A549 (cell line): ENCODE data around the gene FRMD4A.

Source experiments
- BHLHE40 ChIP-seq: IDR thresholded peaks from 2 replicates; pipeline ENCODE4 v1.6.1; 2012; ENCODE audit warnings: low read depth, low read length, inconsistent platforms
- CEBPB ChIP-seq, 2 experiments: fragments of >200 bp in 1 of 2; sonication (Bioruptor Twin) in 1 of 2; formaldehyde crosslinking in 1 of 2; IDR thresholded peaks; 2 replicates each; pipeline ENCODE4 v1.6.1; 2012 to 2016
- CHD4 ChIP-seq: fragments of 200-600 bp; sonication (generic); IDR thresholded peaks from 2 replicates; pipeline ENCODE4 v1.6.1; 2016; ENCODE audit warnings: antibody characterized with exemption, mild to moderate bottlenecking, borderline replicate concordance
- EP300 ChIP-seq, 2 experiments: fragments of >200 bp; sonication (Bioruptor Twin); formaldehyde crosslinking; IDR thresholded peaks; 2 replicates in 1 of 2; 3 replicates in 1 of 2; pipeline ENCODE4 v1.6.1; 2016 to 2017
- ESRRA ChIP-seq: fragments of 150-350 bp; IDR thresholded peaks from 2 replicates; pipeline ENCODE4 v1.6.1; 2014; ENCODE audit warnings: mild to moderate bottlenecking, low read length, borderline replicate concordance
- HDAC2 ChIP-seq: fragments of 200-600 bp; sonication (generic); IDR thresholded peaks from 2 replicates; pipeline ENCODE4 v1.6.1; 2016
- HEYL ChIP-seq: fragments of 250-450 bp; sonication (Bioruptor Pico); IDR thresholded peaks from 2 replicates; pipeline ENCODE4 v1.8.0; 2021; ENCODE audit warnings: mild to moderate bottlenecking, moderate library complexity
- POLR2A ChIP-seq: IDR thresholded peaks from 2 replicates; pipeline ENCODE4 v1.6.1; 2012; ENCODE audit warnings: mild to moderate bottlenecking, low read length
- POLR2AphosphoS2 ChIP-seq: conservative IDR thresholded peaks from 2 replicates; pipeline ENCODE4 v1.6.1; 2012; ENCODE audit warnings: low read length, improper control_type of control experiment, inconsistent platforms
- SMC3 ChIP-seq: fragments of >200 bp; sonication (Bioruptor Twin); formaldehyde crosslinking; IDR thresholded peaks from 3 replicates; pipeline ENCODE4 v1.6.1; 2018; ENCODE audit warnings: inconsistent platforms
- SREBF2 ChIP-seq: fragments of 450-650 bp; IDR thresholded peaks from 2 replicates; pipeline ENCODE4 v1.6.1; 2014; ENCODE audit warnings: mild to moderate bottlenecking, moderate library complexity
- TF ChIP-seq, protein P1 (sequence below): fragments of 250-450 bp; sonication (Bioruptor Pico); IDR thresholded peaks from 2 replicates; pipeline ENCODE4 v1.5.0; 2021; ENCODE audit warnings: mild to moderate bottlenecking, moderate library complexity, borderline replicate concordance
- TF ChIP-seq, protein P2 (sequence below): fragments of >200 bp; sonication (Bioruptor Twin); formaldehyde crosslinking; IDR thresholded peaks from 3 replicates; pipeline ENCODE4 v1.5.1; 2016
- TF ChIP-seq, protein P3 (sequence below): fragments of 200-600 bp; sonication (generic); IDR thresholded peaks from 2 replicates; pipeline ENCODE4 v1.6.1; 2016; ENCODE audit warnings: antibody characterized with exemption, mild to moderate bottlenecking, moderate library complexity

DNA sequence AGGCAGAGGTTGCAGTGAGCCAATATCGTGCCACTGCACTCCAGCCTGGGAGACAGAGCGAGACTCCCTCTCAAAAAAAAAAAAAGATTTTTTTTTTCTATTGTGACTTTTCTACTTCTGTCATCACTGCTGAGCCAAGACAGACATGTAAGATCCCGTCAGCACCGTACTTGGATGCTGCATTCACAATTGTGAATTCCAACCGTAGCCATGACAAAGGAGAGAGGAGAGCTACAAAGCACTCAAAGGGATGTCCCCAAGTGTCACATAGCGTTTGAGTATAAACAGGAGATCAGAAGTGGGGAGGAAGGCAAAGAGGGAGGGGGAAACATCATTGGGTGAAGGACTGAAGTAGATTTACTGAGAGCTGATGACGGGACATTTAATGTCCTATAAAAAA lies 599.8 kb downstream of the FRMD4A start:
- TF ChIP-seq CEBPB (IDR thresholded peaks at IDR 0.05), result no peak
- TF ChIP-seq, protein P1, sequence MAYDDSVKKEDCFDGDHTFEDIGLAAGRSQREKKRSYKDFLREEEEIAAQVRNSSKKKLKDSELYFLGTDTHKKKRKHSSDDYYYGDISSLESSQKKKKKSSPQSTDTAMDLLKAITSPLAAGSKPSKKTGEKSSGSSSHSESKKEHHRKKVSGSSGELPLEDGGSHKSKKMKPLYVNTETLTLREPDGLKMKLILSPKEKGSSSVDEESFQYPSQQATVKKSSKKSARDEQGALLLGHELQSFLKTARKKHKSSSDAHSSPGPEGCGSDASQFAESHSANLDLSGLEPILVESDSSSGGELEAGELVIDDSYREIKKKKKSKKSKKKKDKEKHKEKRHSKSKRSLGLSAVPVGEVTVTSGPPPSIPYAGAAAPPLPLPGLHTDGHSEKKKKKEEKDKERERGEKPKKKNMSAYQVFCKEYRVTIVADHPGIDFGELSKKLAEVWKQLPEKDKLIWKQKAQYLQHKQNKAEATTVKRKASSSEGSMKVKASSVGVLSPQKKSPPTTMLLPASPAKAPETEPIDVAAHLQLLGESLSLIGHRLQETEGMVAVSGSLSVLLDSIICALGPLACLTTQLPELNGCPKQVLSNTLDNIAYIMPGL (CRISPR knock-in tag), result no peak
- TF ChIP-seq, protein P2, sequence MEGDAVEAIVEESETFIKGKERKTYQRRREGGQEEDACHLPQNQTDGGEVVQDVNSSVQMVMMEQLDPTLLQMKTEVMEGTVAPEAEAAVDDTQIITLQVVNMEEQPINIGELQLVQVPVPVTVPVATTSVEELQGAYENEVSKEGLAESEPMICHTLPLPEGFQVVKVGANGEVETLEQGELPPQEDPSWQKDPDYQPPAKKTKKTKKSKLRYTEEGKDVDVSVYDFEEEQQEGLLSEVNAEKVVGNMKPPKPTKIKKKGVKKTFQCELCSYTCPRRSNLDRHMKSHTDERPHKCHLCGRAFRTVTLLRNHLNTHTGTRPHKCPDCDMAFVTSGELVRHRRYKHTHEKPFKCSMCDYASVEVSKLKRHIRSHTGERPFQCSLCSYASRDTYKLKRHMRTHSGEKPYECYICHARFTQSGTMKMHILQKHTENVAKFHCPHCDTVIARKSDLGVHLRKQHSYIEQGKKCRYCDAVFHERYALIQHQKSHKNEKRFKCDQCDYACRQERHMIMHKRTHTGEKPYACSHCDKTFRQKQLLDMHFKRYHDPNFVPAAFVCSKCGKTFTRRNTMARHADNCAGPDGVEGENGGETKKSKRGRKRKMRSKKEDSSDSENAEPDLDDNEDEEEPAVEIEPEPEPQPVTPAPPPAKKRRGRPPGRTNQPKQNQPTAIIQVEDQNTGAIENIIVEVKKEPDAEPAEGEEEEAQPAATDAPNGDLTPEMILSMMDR, result no peak
- no peak for TF ChIP-seq HEYL (CRISPR knock-in tag)
- TF ChIP-seq HDAC2, result no peak
- no peak for TF ChIP-seq ESRRA
- no peak for TF ChIP-seq BHLHE40
- TF ChIP-seq POLR2A, result no peak
- no peak for TF ChIP-seq SREBF2
- no peak for TF ChIP-seq EP300 (IDR thresholded peaks at IDR 0.05)
- TF ChIP-seq POLR2AphosphoS2, result no peak
- TF ChIP-seq, protein P3, sequence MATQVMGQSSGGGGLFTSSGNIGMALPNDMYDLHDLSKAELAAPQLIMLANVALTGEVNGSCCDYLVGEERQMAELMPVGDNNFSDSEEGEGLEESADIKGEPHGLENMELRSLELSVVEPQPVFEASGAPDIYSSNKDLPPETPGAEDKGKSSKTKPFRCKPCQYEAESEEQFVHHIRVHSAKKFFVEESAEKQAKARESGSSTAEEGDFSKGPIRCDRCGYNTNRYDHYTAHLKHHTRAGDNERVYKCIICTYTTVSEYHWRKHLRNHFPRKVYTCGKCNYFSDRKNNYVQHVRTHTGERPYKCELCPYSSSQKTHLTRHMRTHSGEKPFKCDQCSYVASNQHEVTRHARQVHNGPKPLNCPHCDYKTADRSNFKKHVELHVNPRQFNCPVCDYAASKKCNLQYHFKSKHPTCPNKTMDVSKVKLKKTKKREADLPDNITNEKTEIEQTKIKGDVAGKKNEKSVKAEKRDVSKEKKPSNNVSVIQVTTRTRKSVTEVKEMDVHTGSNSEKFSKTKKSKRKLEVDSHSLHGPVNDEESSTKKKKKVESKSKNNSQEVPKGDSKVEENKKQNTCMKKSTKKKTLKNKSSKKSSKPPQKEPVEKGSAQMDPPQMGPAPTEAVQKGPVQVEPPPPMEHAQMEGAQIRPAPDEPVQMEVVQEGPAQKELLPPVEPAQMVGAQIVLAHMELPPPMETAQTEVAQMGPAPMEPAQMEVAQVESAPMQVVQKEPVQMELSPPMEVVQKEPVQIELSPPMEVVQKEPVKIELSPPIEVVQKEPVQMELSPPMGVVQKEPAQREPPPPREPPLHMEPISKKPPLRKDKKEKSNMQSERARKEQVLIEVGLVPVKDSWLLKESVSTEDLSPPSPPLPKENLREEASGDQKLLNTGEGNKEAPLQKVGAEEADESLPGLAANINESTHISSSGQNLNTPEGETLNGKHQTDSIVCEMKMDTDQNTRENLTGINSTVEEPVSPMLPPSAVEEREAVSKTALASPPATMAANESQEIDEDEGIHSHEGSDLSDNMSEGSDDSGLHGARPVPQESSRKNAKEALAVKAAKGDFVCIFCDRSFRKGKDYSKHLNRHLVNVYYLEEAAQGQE, result no peak
- TF ChIP-seq CHD4, result no peak
- TF ChIP-seq SMC3, result no peak
